Activated CD4-positive, alpha-beta T cell treated with anti-CD3 and anti-CD28 coated beads for 36 hours (primary cell): ENCODE results near the gene CD72. TPM values are rescaled to one million over a fixed set of nuclear protein-coding genes. Genes with fewer than 3 reads are reported as not detected.
"Not testable (repeated sequence)": the region's sequence is repeated elsewhere in the genome, so short reads cannot be mapped to it uniquely, and the experiment has no call there.

Source experiments
- ATAC-seq: fragments of 200-7000 bp; cut with Tn5 transposase; one replicate; pipeline ENCODE4 v1.10.0; 2021; ENCODE audit warnings: mild to moderate bottlenecking, moderate library complexity
- CTCF ChIA-PET: fragments of 350-600 bp; sonication (Branson Sonifier 250); formaldehyde crosslinking; loops from one replicate; lab custom pipeline; 2021; ENCODE audit warnings: antibody characterized with exemption; lab: Charles Lee
- POLR2A ChIA-PET: fragments of 350-600 bp; sonication (Branson Sonifier 250); formaldehyde crosslinking; loops from one replicate; lab custom pipeline; 2021; ENCODE audit warnings: antibody characterized with exemption, inconsistent platforms; lab: Charles Lee
- DNase-seq: peaks from one replicate; pipeline ENCODE4 v3.0.0-alpha.2; 2020
- H3K27ac Mint-ChIP-seq: one replicate; pipeline ENCODE4 v1.8.0; 2021; ENCODE audit warnings: mixed read lengths
- H3K27me3 Mint-ChIP-seq: one replicate; pipeline ENCODE4 v1.8.0; 2021; ENCODE audit warnings: mixed read lengths
- H3K36me3 Mint-ChIP-seq: one replicate; pipeline ENCODE4 v1.8.0; 2021; ENCODE audit warnings: low read depth, mixed read lengths
- H3K4me1 Mint-ChIP-seq: one replicate; pipeline ENCODE4 v1.8.0; 2021; ENCODE audit warnings: mixed read lengths
- H3K4me3 Mint-ChIP-seq: one replicate; pipeline ENCODE4 v1.8.0; 2021; ENCODE audit warnings: mild to moderate bottlenecking, moderate library complexity, mixed read lengths
- H3K9me3 Mint-ChIP-seq: one replicate; pipeline ENCODE4 v1.8.0; 2021; ENCODE audit warnings: low read depth, mixed read lengths
- intact Hi-C, 2 experiments: fragments of 100-400 bp; cut with DNase I in 1 of 2; cut with micrococcal nuclease in 1 of 2; formaldehyde crosslinking; loops; one replicate each; pipeline versions ENCODE4 v1.14.2 to v1.15.1; 2022 to 2024; cut with DNase I, micrococcal nuclease
- total RNA-seq, 2 experiments: library from RNA; stranded (reverse); gene quantifications; one replicate each; pipeline ENCODE4 v1.2.3, GENCODE V29; 2021

The CD72 gene
- total RNA-seq, 2 experiments from 2014 or later: 6.5 to 8.7 TPM

- Mint-ChIP-seq H3K4me1 (peaks cover 46% of the 10 kb centered on the region), H3K27ac (peak within 1 kb of the TSS; percentile 97), H3K9me3 (no peaks in the 10 kb centered on the region), H3K36me3 (peaks cover 11% of the 10 kb centered on the region), H3K27me3 (no peaks in the 10 kb centered on the region), H3K4me3 (peak within 1 kb of the TSS; percentile 82)
- peak; percentile 25 for ATAC-seq
- peak; percentile 75 for DNase-seq
- CTCF ChIA-PET: interaction anchor here (0.7 to 7.2 kb wide), 6 partner anchors 8 to 409 kb away, joined by 3 to 89 read pairs (median 4); partner anchors contain the start of genes CCDC107 and RMRP
- intact Hi-C loops: loop anchor here in 1 of 2 experiments (10.0 kb wide), 1 partner anchor 384 kb away; the partner anchor contains the start of gene RECK
- POLR2A ChIA-PET: interaction anchor here (0.7 to 1.5 kb wide), 2 partner anchors 14 to 99 kb away, joined by 5 to 7 read pairs; partner anchors contain the start of gene ARHGEF39
Observed at GRCh38 chr9:35650341-35651158, 32.3 kb upstream of the CD72 start, which contains the start of gene SIT1. Gene SIT1 (minus strand): TSS chr9:35650931. CDS start chr9:35650853, 78 bp downstream.

GRCh38 chr9:35649431-35650340 is 31.5 kb upstream of the CD72 start:
- no peaks in the 10 kb centered on the region for H3K9me3 Mint-ChIP-seq
- H3K27ac Mint-ChIP-seq: peak overlapping the region; percentile 97
- ATAC-seq (no peak), DNase-seq (peak; percentile 67)
- peaks cover 11% of the 10 kb centered on the region for H3K36me3 Mint-ChIP-seq
- peak overlapping the region; percentile 82 for H3K4me3 Mint-ChIP-seq
- CTCF ChIA-PET: interaction anchor here (0.6 to 7.2 kb wide), 13 partner anchors 9 to 408 kb away, joined by 3 to 89 read pairs (median 4); partner anchors contain the start of genes CCDC107, CREB3, RMRP and TESK1
- intact Hi-C loops: loop anchor here (5.0 to 10.0 kb wide), 3 partner anchors 385 to 537 kb away; partner anchors contain the start of genes ATOSB (in 1 of the 2) and RECK (in 1 of the 2)
- peaks cover 53% of the 10 kb centered on the region for H3K4me1 Mint-ChIP-seq
- no peaks in the 10 kb centered on the region for H3K27me3 Mint-ChIP-seq
- POLR2A ChIA-PET: interaction anchor here (0.7 to 1.5 kb wide), 2 partner anchors 15 to 100 kb away, joined by 5 to 7 read pairs; partner anchors contain the start of gene ARHGEF39

- Mint-ChIP-seq H3K27me3 (no peaks in the 10 kb centered on the region), H3K36me3 (peaks cover 21% of the 10 kb centered on the region), H3K4me1 (peaks cover 51% of the 10 kb centered on the region), H3K27ac (peak overlapping the region; percentile 97), H3K9me3 (no peaks in the 10 kb centered on the region), H3K4me3 (peak overlapping the region; percentile 91)
- ATAC-seq (peak; percentile 84), DNase-seq (peak; percentile 96)
- intact Hi-C loops: loop anchor here (1.0 to 10.0 kb wide), 8 partner anchors 11 to 534 kb away; partner anchors contain the start of genes CREB3 (in 2 of the 2), TLN1 (in 2 of the 2), ATOSB (in 1 of the 2) and HINT2 (in 1 of the 2)
- ChIA-PET CTCF (interaction anchor here (0.6 to 7.2 kb wide), 28 partner anchors 8 to 533 kb away, joined by 3 to 89 read pairs (median 4); partner anchors contain the start of genes ARHGEF39, CCDC107, CREB3 and GBA2), POLR2A (interaction anchor here (1.1 kb wide), 1 partner anchor 86 kb away, joined by 3 read pairs; no protein-coding TSS in a partner anchor)
Observed at GRCh38 chr9:35646533-35647265, 28.5 kb upstream of the CD72 start.

- DNase-seq (no peak), ATAC-seq (no peak)
- Mint-ChIP-seq H3K4me1 (peaks cover 46% of the 10 kb centered on the region), H3K9me3 (no peaks in the 10 kb centered on the region), H3K27ac (peak overlapping the region; percentile 97), H3K4me3 (peak overlapping the region; percentile 91), H3K36me3 (peaks cover 26% of the 10 kb centered on the region), H3K27me3 (no peaks in the 10 kb centered on the region)
- intact Hi-C loops: loop anchor here (1.0 to 10.0 kb wide), 7 partner anchors 11 to 534 kb away; partner anchors contain the start of genes CREB3 (in 2 of the 2), TLN1 (in 2 of the 2), ATOSB (in 1 of the 2) and HINT2 (in 1 of the 2)
- POLR2A ChIA-PET: interaction anchor here (1.1 kb wide), 1 partner anchor 87 kb away, joined by 3 read pairs; no protein-coding TSS in a partner anchor
- CTCF ChIA-PET: interaction anchor here (0.6 to 7.2 kb wide), 20 partner anchors 10 to 173 kb away, joined by 3 to 89 read pairs (median 4); partner anchors contain the start of genes ARHGEF39, CCDC107, CREB3 and RGP1
Observed at GRCh38 chr9:35646153-35646532, 27.9 kb upstream of the CD72 start.

- Mint-ChIP-seq H3K4me3 (peak overlapping the region; percentile 91), H3K27ac (peak overlapping the region; percentile 97), H3K36me3 (peaks cover 30% of the 10 kb centered on the region), H3K4me1 (peaks cover 42% of the 10 kb centered on the region)
- H3K9me3 Mint-ChIP-seq, DNase-seq, ATAC-seq, H3K27me3 Mint-ChIP-seq: not testable (repeated sequence)
- POLR2A ChIA-PET: interaction anchor here (1.1 kb wide), 1 partner anchor 87 kb away, joined by 3 read pairs; no protein-coding TSS in a partner anchor
- CTCF ChIA-PET: interaction anchor here (0.6 to 7.2 kb wide), 20 partner anchors 10 to 346 kb away, joined by 3 to 89 read pairs (median 4); partner anchors contain the start of genes ARHGEF39, CCDC107, CREB3 and RGP1
- intact Hi-C loops: loop anchor here (1.0 to 10.0 kb wide), 7 partner anchors 12 to 533 kb away; partner anchors contain the start of genes CREB3 (in 2 of the 2), TLN1 (in 2 of the 2), ATOSB (in 1 of the 2) and HINT2 (in 1 of the 2)
Observed at GRCh38 chr9:35645736-35646135, 27.5 kb upstream of the CD72 start.

- Mint-ChIP-seq H3K4me1 (peaks cover 44% of the 10 kb centered on the region), H3K9me3 (peaks cover 5% of the 10 kb centered on the region), H3K36me3 (peaks cover 27% of the 10 kb centered on the region), H3K27me3 (no peaks in the 10 kb centered on the region), H3K4me3 (no peak overlapping the region), H3K27ac (no peak overlapping the region)
- intact Hi-C loops: loop anchor here in 1 of 2 experiments (10.0 kb wide), 1 partner anchor 528 kb away; the partner anchor contains the start of gene ATOSB
- ChIA-PET CTCF (interaction anchor here (0.9 to 4.8 kb wide), 3 partner anchors 14 to 53 kb away, joined by 3 to 30 read pairs (median 3); no protein-coding TSS in a partner anchor), POLR2A (no interaction called here)
- no peak for DNase-seq
- ATAC-seq: no peak
Observed at GRCh38 chr9:35643046-35643445, 24.8 kb upstream of the CD72 start.

GRCh38 chr9:35641478-35641877 is 23.3 kb upstream of the CD72 start:
- H3K27me3 Mint-ChIP-seq, POLR2A ChIA-PET, H3K27ac Mint-ChIP-seq, H3K4me3 Mint-ChIP-seq, DNase-seq, ATAC-seq, H3K9me3 Mint-ChIP-seq: not testable (repeated sequence)
- Mint-ChIP-seq H3K4me1 (peaks cover 45% of the 10 kb centered on the region), H3K36me3 (peaks cover 27% of the 10 kb centered on the region)
- CTCF ChIA-PET: interaction anchor here (0.7 to 1.3 kb wide), 3 partner anchors 30 to 748 kb away, joined by 3 read pairs; no protein-coding TSS in a partner anchor
- intact Hi-C loops: loop anchor here in 1 of 2 experiments (10.0 kb wide), 1 partner anchor 527 kb away; the partner anchor contains the start of gene ATOSB

- H3K4me3 Mint-ChIP-seq, POLR2A ChIA-PET, ATAC-seq, H3K27me3 Mint-ChIP-seq, DNase-seq, H3K9me3 Mint-ChIP-seq: not testable (repeated sequence)
- Mint-ChIP-seq H3K27ac (peak overlapping the region; percentile 72), H3K36me3 (peaks cover 27% of the 10 kb centered on the region), H3K4me1 (peaks cover 54% of the 10 kb centered on the region)
- CTCF ChIA-PET: interaction anchor here (0.7 to 1.7 kb wide), 2 partner anchors 18 to 749 kb away, joined by 3 to 10 read pairs; partner anchors contain the start of genes CCDC107 and RMRP
- intact Hi-C loops: loop anchor here in 1 of 2 experiments (10.0 kb wide), 1 partner anchor 526 kb away; the partner anchor contains the start of gene ATOSB
Observed at GRCh38 chr9:35640431-35640830, 22.2 kb upstream of the CD72 start.

GRCh38 chr9:35639631-35640030 is 21.4 kb upstream of the CD72 start:
- Mint-ChIP-seq H3K4me1 (peaks cover 54% of the 10 kb centered on the region), H3K27me3 (no peaks in the 10 kb centered on the region), H3K36me3 (peaks cover 27% of the 10 kb centered on the region), H3K9me3 (peaks cover 5% of the 10 kb centered on the region), H3K27ac (peak overlapping the region; percentile 90), H3K4me3 (peak overlapping the region; percentile 32)
- intact Hi-C loops: loop anchor here in 1 of 2 experiments (10.0 kb wide), 1 partner anchor 525 kb away; the partner anchor contains the start of gene ATOSB
- DNase-seq (no peak), ATAC-seq (peak; percentile 37)
- ChIA-PET CTCF (interaction anchor here (0.8 to 1.8 kb wide), 4 partner anchors 8 to 34 kb away, joined by 4 to 10 read pairs (median 6); partner anchors contain the start of genes CCDC107 and RMRP), POLR2A (no interaction called here)
